HUDEP-2 (cell line): Measurements from ENCODE around the gene LAD1.

Source experiments
- DNase-seq, 76 experiments: peaks; one replicate each; lab custom pipeline; 2025; ENCODE audit not compliant: unreplicated experiment in 76 of 76; lab: John Stamatoyannopoulos, UW

Gene LAD1

GRCh38 chr1:201353186-201353940, 45.8 kb downstream of the LAD1 start:
- DNase-seq, result no peak

GRCh38 chr1:201351617-201352016, 47.5 kb downstream of the LAD1 start:
- no peak for DNase-seq

GRCh38 chr1:201350884-201351283, 48.2 kb downstream of the LAD1 start:
- DNase-seq, result no peak

- DNase-seq, result no peak
These were observed 48.8 kb downstream of the LAD1 start for GRCh38 chr1:201350361-201350725.

- no peak for DNase-seq
These were observed 50.0 kb downstream of the LAD1 start for GRCh38 chr1:201349092-201349491.

GRCh38 chr1:201348211-201348566, 50.9 kb downstream of the LAD1 start:
- DNase-seq, result peak in 27 of 76 experiments; percentile 1 to 62 (median 20)

GRCh38 chr1:201347498-201348210, 51.5 kb downstream of the LAD1 start:
- no peak for DNase-seq

GRCh38 chr1:201346987-201347386, 52.1 kb downstream of the LAD1 start:
- no peak for DNase-seq

GRCh38 chr1:201346337-201346939, 52.7 kb downstream of the LAD1 start:
- peak in 25 of 76 experiments; percentile 2 to 43 (median 17) for DNase-seq

GRCh38 chr1:201345081-201345355, 54.1 kb downstream of the LAD1 start:
- DNase-seq, result no peak

- DNase-seq, result no peak
These were observed 54.7 kb downstream of the LAD1 start for GRCh38 chr1:201344206-201345080.

GRCh38 chr1:201341377-201341776, 57.7 kb downstream of the LAD1 start:
- DNase-seq, result no peak

GRCh38 chr1:201336711-201337450, 62.2 kb downstream of the LAD1 start:
- DNase-seq, result no peak

GRCh38 chr1:201335901-201336300, 63.2 kb downstream of the LAD1 start:
- no peak for DNase-seq

GRCh38 chr1:201335174-201335870, 63.8 kb downstream of the LAD1 start:
- DNase-seq, result no peak

- DNase-seq, result no peak
These were observed 64.6 kb downstream of the LAD1 start for GRCh38 chr1:201334325-201335173.

GRCh38 chr1:201332616-201333335, 66.3 kb downstream of the LAD1 start:
- DNase-seq, result no peak

- no peak for DNase-seq
These were observed 67.1 kb downstream of the LAD1 start for GRCh38 chr1:201332021-201332420.
